Measurements from ENCODE around the gene TEC. TPM values are rescaled to one million over a fixed set of nuclear protein-coding genes. Genes with fewer than 3 reads are reported as not detected.
A peak's percentile ranks its signal among the peaks of the same experiment; 100 is the strongest.

Gene TEC
- total and polyA plus RNA-seq, 9 of the 15 experiments (the other 6 are each of a cell fraction or from before 2014, with no cell fraction given) = 5.3 to 14.7 (median 8.8) TPM

- Histone ChIP-seq H3K4me1 (replicated peaks in 1 of 2; ENCODE audit: control insufficient read depth in 2 of 2, insufficient read depth in 2 of 2, low read length in 2 of 2) (peaks cover 3 to 22% of the 10 kb centered on the region in 2 experiments; a peak in 3 of 5 replicates), H3K27ac (ENCODE audit: extremely low read depth, low read depth, low read length) (no peak overlapping the region), H3K9me1 (ENCODE audit: control insufficient read depth, insufficient read depth, low read length) (no peaks in the 10 kb centered on the region), H2AFZ (ENCODE audit: low read depth, low read length) (no peak overlapping the region), H3K4me3 (no peak overlapping the region), H3K79me2 (ENCODE audit: control insufficient read depth, insufficient read depth, low read length) (peaks cover 43% of the 10 kb centered on the region), H4K20me1 (replicated peaks; ENCODE audit: control insufficient read depth, insufficient read depth, low read length) (no peaks in the 10 kb centered on the region), H3K9ac (ENCODE audit: insufficient read depth in 1 of 2, low read depth in 2 of 2, low read length in 2 of 2) (no peak overlapping the region), H3K27me3 (ENCODE audit: control insufficient read depth in 2 of 2, insufficient read depth in 2 of 2, low read length in 2 of 2) (no peaks in the 10 kb centered on the region), H3K9me3 (replicated peaks; ENCODE audit: control insufficient read depth, insufficient read depth, low read depth, low read length) (no peaks in the 10 kb centered on the region), H3K36me3 (ENCODE audit: control insufficient read depth, insufficient read depth, low read length) (peaks cover 4% of the 10 kb centered on the region; the same call in 1 of the 3 replicates), H3K4me2 (ENCODE audit: insufficient read depth, low read length) (no peak overlapping the region)
- intact Hi-C loops (cut with micrococcal nuclease) = no loop called here
- 95% methylated on average over 1 of the region's 1 CpG for WGBS (ENCODE audit: insufficient coverage, low coverage, missing lambda C conversion rate)
- in situ Hi-C loops (cut with MboI) = no loop called here
- CTCF ChIA-PET (ENCODE audit: low intra/inter-chr PET ratio) = no interaction called here
- POLR2A ChIA-PET = interaction anchor here (1.4 kb wide), 1 partner anchor 12 kb away, joined by 5 read pairs; no protein-coding TSS in a partner anchor
- FAIRE-seq (no peak), DNase-seq (ENCODE audit: extremely low read depth in 1 of 4, low spot score in 3 of 4) (no peak), ATAC-seq (no peak)
- no TSS peak for BruUV-seq (replicated peaks)
- TF ChIP-seq ZBTB40 (IDR thresholded peaks at IDR 0.05) = no peak
- TF ChIP-seq ZBTB40 (CRISPR knock-in tag; IDR thresholded peaks at IDR 0.05) = no peak
- peak; percentile 93 for TF ChIP-seq ZNF316 (IDR thresholded peaks at IDR 0.05)
- no peak for TF ChIP-seq POLR2AphosphoS2 (IDR thresholded peaks at IDR 0.05; ENCODE audit: low read length)
- TF ChIP-seq EZH2 (IDR thresholded peaks at IDR 0.05; ENCODE audit: borderline replicate concordance, low read depth, low read length) = no peak
- TF ChIP-seq MAFK (IDR thresholded peaks at IDR 0.05; ENCODE audit: low read length) = peak; percentile 24; the same call in 1 of the 2 replicates
- no peak for TF ChIP-seq RFX5 (IDR thresholded peaks at IDR 0.05; ENCODE audit: low read depth, low read length)
- TF ChIP-seq MAFF (IDR thresholded peaks at IDR 0.05; ENCODE audit: low read length) = peak; percentile 33; the same call in 1 of the 2 replicates
- TF ChIP-seq ZNF57 (CRISPR knock-in tag; IDR thresholded peaks at IDR 0.05) = no peak
- no peak for TF ChIP-seq HDAC8 (tag; IDR thresholded peaks at IDR 0.05)
- TF ChIP-seq ARID3A (IDR thresholded peaks at IDR 0.05; ENCODE audit: borderline replicate concordance, low read depth, low read length) = no peak
- TF ChIP-seq NELFE (IDR thresholded peaks at IDR 0.05; ENCODE audit: insufficient read depth, insufficient read length) = no peak
- TF ChIP-seq CTBP1 (IDR thresholded peaks at IDR 0.05; ENCODE audit: borderline replicate concordance) = no peak
- TF ChIP-seq SMARCC2 (IDR thresholded peaks at IDR 0.05; ENCODE audit: low read depth) = no peak
- TF ChIP-seq MAFG (tag; conservative IDR thresholded peaks at IDR 0.05) = peak; percentile 71
Observed at GRCh38 chr4:48216563-48216962, 53.1 kb downstream of the TEC start.

All from K562 (cell line).